Activated CD8-positive, alpha-beta memory T cell treated with anti-CD3 and anti-CD28 coated beads for 4 hours (primary cell): Measurements from ENCODE around the gene TBC1D10B.
"Not testable (repeated sequence)": the region's sequence is repeated elsewhere in the genome, so short reads cannot be mapped to it uniquely, and the experiment has no call there.

Source experiments
- DNase-seq, 2 donors: peaks; one replicate each; pipeline ENCODE4 v3.0.0-alpha.2; 2020; ENCODE audit warnings: low read depth in 2 of 2

Gene TBC1D10B

GRCh38 chr16:30335028-30335597 lies 35.2 kb downstream of the TBC1D10B start:
- peak; percentile 58 to 65 for DNase-seq

GRCh38 chr16:30334473-30334989 lies 35.8 kb downstream of the TBC1D10B start:
- DNase-seq, result peak; percentile 67 to 71

- DNase-seq, result not testable (repeated sequence)
Measured at GRCh38 chr16:30324220-30324619, 46.1 kb downstream of the TBC1D10B start.

GRCh38 chr16:30318647-30319046 lies 51.6 kb downstream of the TBC1D10B start:
- not testable (repeated sequence) for DNase-seq

- not testable (repeated sequence) for DNase-seq
Measured at GRCh38 chr16:30310937-30311336, 59.4 kb downstream of the TBC1D10B start.

- not testable (repeated sequence) for DNase-seq
Measured at GRCh38 chr16:30309255-30309654, 61.0 kb downstream of the TBC1D10B start.
